Measurements from ENCODE around the gene WDR31. TPM values are rescaled to one million over a fixed set of nuclear protein-coding genes. Genes with fewer than 3 reads are reported as not detected.

The WDR31 gene
- total RNA-seq, 1 experiment from 2014 or later, result 0.77 TPM

- Histone ChIP-seq H3K9me3 (replicated peaks) (no peaks in the 10 kb centered on the region), H3K4me1 (peaks cover 4% of the 10 kb centered on the region), H3K27me3 (no peaks in the 10 kb centered on the region), H3K27ac (no peak overlapping the region), H3K36me3 (peaks cover 45% of the 10 kb centered on the region), H3K4me3 (no peak overlapping the region)
- no peak for DNase-seq
These were observed 70.2 kb downstream of the WDR31 start for GRCh38 chr9:113269871-113270270.

- Histone ChIP-seq H3K27ac (no peak overlapping the region), H3K4me3 (no peak overlapping the region), H3K36me3 (peaks cover 46% of the 10 kb centered on the region), H3K4me1 (peaks cover 4% of the 10 kb centered on the region), H3K27me3 (no peaks in the 10 kb centered on the region), H3K9me3 (replicated peaks) (no peaks in the 10 kb centered on the region)
- DNase-seq, result no peak
These were observed 70.7 kb downstream of the WDR31 start for GRCh38 chr9:113269355-113269754.

- no peaks in the 10 kb centered on the region for H3K4me1 ChIP-seq
- H3K27me3 ChIP-seq, result no peaks in the 10 kb centered on the region
- H3K27ac ChIP-seq, result no peak overlapping the region
- DNase-seq, result no peak
- no peaks in the 10 kb centered on the region for H3K9me3 ChIP-seq (replicated peaks)
- H3K4me3 ChIP-seq, result no peak overlapping the region
- peaks cover 47% of the 10 kb centered on the region for H3K36me3 ChIP-seq
These were observed 72.0 kb downstream of the WDR31 start for GRCh38 chr9:113267911-113268566.

GRCh38 chr9:113266174-113266573 is 73.9 kb downstream of the WDR31 start:
- no peak overlapping the region for H3K27ac ChIP-seq
- no peaks in the 10 kb centered on the region for H3K27me3 ChIP-seq
- H3K9me3 ChIP-seq (replicated peaks), result no peaks in the 10 kb centered on the region
- no peaks in the 10 kb centered on the region; the same call in 1 of the 2 replicates for H3K4me1 ChIP-seq
- H3K36me3 ChIP-seq, result peaks cover 54% of the 10 kb centered on the region
- no peak overlapping the region for H3K4me3 ChIP-seq
- DNase-seq, result peak in 1 of 2 experiments; percentile 16

Other genes with a start within 250 kb of the WDR31 start
- 21.6 and 23.0 TPM in 2 replicates for gene SLC31A2, start 189.3 kb downstream of the WDR31 start, total RNA-seq (2014; rRNA removed; shearing (Covaris generic))
- gene FKBP15, start 119.0 kb downstream of the WDR31 start, total RNA-seq (2014; rRNA removed; shearing (Covaris generic)), result 22.2 and 26.3 TPM in 2 replicates
- gene SLC31A1, start 118.7 kb downstream of the WDR31 start, total RNA-seq (2014; rRNA removed; shearing (Covaris generic)), result 28.3 and 28.5 TPM in 2 replicates
- 76.2 and 82.6 TPM in 2 replicates for gene CDC26, start 64.7 kb downstream of the WDR31 start, total RNA-seq (2014; rRNA removed; shearing (Covaris generic))
- 74.3 and 74.4 TPM in 2 replicates for gene PRPF4, start 64.6 kb downstream of the WDR31 start, total RNA-seq (2014; rRNA removed; shearing (Covaris generic))
- gene RNF183, start 36.9 kb downstream of the WDR31 start, total RNA-seq (2014; rRNA removed; shearing (Covaris generic)), result 0.05 TPM in 1 of 2 replicates, not detected in the other
- gene BSPRY, start 9.3 kb upstream of the WDR31 start, total RNA-seq (2014; rRNA removed; shearing (Covaris generic)), result 0.10 and 0.15 TPM in 2 replicates
- gene HDHD3, start 36.7 kb upstream of the WDR31 start, total RNA-seq (2014; rRNA removed; shearing (Covaris generic)), result 3.8 and 4.6 TPM in 2 replicates
- 9.0 and 13.3 TPM in 2 replicates for gene ALAD, start 61.0 kb upstream of the WDR31 start, total RNA-seq (2014; rRNA removed; shearing (Covaris generic))
- gene POLE3, start 70.4 kb upstream of the WDR31 start, total RNA-seq (2014; rRNA removed; shearing (Covaris generic)), result 152 and 157 TPM in 2 replicates
- gene C9orf43, start 70.5 kb upstream of the WDR31 start, total RNA-seq (2014; rRNA removed; shearing (Covaris generic)), result 0.69 and 0.96 TPM in 2 replicates
- 35.8 and 36.7 TPM in 2 replicates for gene RGS3, start 123.5 kb upstream of the WDR31 start, total RNA-seq (2014; rRNA removed; shearing (Covaris generic))